ENCODE results near the gene CTNND1. TPM values are rescaled to one million over a fixed set of nuclear protein-coding genes. Genes with fewer than 3 reads are reported as not detected.

CTNND1 gene, protein sequence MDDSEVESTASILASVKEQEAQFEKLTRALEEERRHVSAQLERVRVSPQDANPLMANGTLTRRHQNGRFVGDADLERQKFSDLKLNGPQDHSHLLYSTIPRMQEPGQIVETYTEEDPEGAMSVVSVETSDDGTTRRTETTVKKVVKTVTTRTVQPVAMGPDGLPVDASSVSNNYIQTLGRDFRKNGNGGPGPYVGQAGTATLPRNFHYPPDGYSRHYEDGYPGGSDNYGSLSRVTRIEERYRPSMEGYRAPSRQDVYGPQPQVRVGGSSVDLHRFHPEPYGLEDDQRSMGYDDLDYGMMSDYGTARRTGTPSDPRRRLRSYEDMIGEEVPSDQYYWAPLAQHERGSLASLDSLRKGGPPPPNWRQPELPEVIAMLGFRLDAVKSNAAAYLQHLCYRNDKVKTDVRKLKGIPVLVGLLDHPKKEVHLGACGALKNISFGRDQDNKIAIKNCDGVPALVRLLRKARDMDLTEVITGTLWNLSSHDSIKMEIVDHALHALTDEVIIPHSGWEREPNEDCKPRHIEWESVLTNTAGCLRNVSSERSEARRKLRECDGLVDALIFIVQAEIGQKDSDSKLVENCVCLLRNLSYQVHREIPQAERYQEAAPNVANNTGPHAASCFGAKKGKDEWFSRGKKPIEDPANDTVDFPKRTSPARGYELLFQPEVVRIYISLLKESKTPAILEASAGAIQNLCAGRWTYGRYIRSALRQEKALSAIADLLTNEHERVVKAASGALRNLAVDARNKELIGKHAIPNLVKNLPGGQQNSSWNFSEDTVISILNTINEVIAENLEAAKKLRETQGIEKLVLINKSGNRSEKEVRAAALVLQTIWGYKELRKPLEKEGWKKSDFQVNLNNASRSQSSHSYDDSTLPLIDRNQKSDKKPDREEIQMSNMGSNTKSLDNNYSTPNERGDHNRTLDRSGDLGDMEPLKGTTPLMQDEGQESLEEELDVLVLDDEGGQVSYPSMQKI
- total RNA-seq: 81.6 and 98.1 TPM in 2 replicates

DNA sequence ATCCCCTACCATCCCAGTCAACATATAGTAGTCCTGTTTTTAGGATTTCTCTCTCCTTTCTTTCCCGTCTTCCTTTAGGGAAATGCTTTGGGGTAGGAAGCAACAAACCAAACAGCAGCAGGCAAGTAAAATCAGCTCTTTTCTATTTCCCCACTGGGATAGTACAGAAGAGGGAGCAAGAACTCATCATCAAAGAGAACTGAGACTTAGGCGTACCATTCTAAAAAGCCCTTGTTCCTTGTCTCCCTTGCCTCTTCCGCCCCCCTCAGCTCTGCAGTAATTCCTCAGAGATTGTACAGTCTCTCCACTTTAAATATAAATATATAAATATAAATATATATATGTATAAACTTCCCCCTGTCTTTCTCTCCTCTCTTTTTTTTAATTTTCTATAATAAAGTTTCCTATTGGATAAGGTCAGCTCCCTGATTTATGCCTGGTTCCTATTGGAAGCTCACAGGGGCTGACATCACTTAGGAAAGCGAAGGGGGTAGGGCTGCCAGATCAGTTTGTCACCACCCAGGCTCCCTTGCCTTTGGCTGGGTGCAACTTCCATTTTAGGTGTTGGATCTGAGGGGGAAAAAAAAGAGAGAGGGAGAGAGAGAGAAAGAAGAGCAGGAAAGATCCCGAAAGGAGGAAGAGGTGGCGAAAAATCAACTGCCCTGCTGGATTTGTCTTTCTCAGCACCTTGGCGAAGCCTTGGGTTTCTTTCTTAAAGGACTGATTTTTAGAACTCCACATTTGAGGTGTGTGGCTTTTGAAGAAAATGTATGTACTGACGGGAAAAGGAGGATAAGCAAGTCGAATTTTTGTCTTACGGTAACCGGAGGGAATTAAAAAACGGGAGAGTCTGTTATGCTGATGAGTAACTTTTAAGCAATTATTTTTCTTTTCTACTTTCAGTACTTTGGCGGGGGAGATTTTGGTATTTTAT lies at the start of gene CTNND1:
Gene CTNND1, plus strand, starts transcription at position 502 of the 934 bp plus-strand sequence. CDS start 29,677 bp downstream, outside the sequence.

DNA sequence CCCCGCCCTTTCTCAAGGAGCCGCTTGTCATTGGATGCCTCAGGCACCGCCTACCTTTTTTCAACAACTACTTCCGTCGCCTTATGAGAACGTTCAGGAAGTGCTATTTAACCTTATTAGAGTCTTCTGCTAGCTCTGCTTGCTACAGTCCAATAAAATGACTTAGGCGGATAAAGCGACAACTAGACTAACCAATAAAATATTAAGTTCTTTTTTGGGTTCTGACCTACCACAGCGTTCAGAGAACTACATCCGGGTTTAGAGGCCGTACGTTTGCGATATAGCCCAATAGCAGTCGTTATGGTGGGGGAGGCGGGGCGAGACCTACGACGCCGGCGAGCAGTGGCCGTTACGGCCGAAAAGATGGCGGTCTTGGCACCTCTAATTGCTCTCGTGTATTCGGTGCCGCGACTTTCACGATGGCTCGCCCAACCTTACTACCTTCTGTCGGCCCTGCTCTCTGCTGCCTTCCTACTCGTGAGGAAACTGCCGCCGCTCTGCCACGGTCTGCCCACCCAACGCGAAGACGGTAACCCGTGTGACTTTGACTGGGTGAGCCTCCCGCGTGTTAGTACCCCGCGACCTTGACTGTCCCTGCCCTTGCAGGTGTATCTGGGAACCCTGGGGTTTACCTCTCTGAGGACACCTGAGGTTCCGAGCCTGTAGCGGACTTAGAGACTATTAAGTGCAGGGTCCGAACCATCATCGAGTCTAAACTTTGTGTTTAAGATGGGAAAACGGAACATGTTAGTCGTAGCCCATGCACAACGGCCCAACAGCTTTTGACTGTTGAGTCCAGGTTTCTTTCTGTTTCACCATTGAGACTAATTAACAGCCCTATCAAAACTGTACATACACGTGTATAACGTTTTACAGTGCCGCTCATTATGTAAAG lies 49.1 kb upstream of the CTNND1 start, which contains the start of gene TMX2:
Gene TMX2, plus strand, starts transcription at position 338 of the 895 bp plus-strand sequence. Its CDS starts 26 bp downstream, at position 364.

DNA sequence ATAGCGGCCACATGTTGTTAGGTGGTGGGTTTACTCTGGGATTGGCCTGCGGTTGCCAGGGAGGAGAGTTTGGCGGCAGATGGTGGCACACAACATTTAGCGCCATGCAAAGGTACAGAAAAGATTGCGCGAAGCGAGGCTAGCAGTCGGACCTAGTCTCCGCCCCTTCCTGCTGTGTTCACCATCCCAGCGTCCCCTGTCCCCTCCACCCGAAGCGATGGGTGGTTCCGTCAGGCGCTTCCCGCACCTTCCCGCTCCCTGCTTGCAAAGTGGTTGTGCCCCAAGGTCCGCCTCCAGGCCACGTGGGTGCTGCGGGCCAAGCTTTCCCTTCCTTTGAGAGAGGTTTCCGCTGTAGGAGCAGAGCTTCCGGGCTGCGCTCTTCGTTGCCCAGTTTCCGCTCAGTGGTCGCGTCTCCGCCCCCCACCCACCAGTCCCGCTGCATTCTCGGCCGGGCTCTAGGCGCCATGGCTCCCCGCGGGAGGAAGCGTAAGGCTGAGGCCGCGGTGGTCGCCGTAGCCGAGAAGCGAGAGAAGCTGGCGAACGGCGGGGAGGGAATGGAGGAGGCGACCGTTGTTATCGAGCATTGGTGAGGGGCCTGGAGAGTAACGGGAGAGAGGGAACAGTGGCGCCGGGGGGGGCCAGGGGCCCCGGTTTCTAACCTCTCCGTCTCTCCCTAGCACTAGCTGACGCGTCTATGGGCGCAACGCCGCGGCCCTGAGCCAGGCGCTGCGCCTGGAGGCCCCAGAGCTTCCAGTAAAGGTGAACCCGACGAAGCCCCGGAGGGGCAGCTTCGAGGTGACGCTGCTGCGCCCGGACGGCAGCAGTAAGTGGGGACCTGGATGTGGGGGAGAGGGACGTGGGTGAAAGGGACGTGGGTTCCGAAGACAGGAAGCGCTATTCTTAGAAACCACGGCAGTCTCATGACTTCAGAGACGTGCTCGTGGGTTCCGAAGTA lies 20.2 kb upstream of the CTNND1 start, which contains the start of gene SELENOH:
Gene SELENOH, plus strand, starts transcription at position 360 of the 955 bp plus-strand sequence. Its CDS starts 105 bp downstream, at position 465.

DNA sequence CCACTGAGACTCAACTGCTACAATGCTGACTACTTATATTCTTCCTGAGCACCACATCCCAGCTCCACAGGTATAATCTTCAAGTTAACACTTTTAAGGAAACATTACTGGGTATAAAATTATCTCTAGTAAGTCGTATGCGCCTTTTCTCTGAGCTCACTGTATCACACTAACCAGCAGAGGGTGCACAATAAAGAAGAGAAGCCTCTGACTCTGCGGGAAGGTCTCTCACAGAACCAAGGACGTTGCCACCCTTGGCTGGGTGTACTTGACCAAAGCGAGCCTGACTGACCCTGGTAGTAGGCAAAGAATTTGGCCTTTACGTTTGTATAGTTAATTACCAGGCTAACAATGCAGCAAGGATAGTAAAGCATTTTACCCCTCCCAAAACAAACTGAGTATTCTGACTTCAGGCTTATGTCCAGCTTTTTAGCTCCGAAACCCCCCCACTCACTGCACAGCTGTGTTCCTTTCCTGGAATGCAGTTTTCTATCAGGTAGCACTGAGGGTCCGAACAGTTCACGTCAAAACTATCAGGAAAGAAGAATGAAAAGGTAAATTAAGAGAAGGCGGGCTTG lies 9.8 kb upstream of the CTNND1 start, which contains the start of gene BTBD18:
Gene BTBD18, minus strand, starts transcription at position 144 of the 578 bp plus-strand sequence. CDS start 631 bp downstream, outside the sequence.

Small RNAs within 50 kb of the gene (small RNA-seq; reads per million reads assigned to genes)
- gene AP001931.1 (not detected), gene TMX2-CTNND1 (not detected)

Other genes starting within 250 kb of the CTNND1 start
- 24.6 and 27.4 TPM in 2 replicates for gene SLC43A1, start 246.1 kb upstream of the CTNND1 start, total RNA-seq
- 30.9 and 33.4 TPM in 2 replicates for gene TIMM10, start 231.0 kb upstream of the CTNND1 start, total RNA-seq
- gene SMTNL1, start 224.2 kb upstream of the CTNND1 start, total RNA-seq: not detected in 2 replicates
- gene UBE2L6, start 194.1 kb upstream of the CTNND1 start, total RNA-seq: 53.0 and 104 TPM in 2 replicates
- 6.5 and 48.9 TPM in 2 replicates for gene SERPING1, start 164.1 kb upstream of the CTNND1 start, total RNA-seq
- gene YPEL4, start 111.9 kb upstream of the CTNND1 start, total RNA-seq: 0.39 and 0.73 TPM in 2 replicates
- 17.6 and 20.9 TPM in 2 replicates for gene CLP1, start 104.0 kb upstream of the CTNND1 start, total RNA-seq
- 38.2 and 56.1 TPM in 2 replicates for gene ZDHHC5, start 93.7 kb upstream of the CTNND1 start, total RNA-seq
- gene MED19, start 49.6 kb upstream of the CTNND1 start, total RNA-seq: 13.6 and 14.5 TPM in 2 replicates
- 67.2 and 80.3 TPM in 2 replicates for gene TMX2, start 49.2 kb upstream of the CTNND1 start, total RNA-seq
- 49.5 and 65.0 TPM in 2 replicates for gene SELENOH, start 20.3 kb upstream of the CTNND1 start, total RNA-seq
- gene BTBD18, start 10.0 kb upstream of the CTNND1 start, total RNA-seq: not detected in 2 replicates

All from subcutaneous preadipocyte (primary cell).